GM18507 (cell line): ENCODE data around the gene OR1L1.

ENCODE experiments used
- DNase-seq: peaks from one replicate; pipeline ENCODE4 v3.0.0; 2011; ENCODE audit warnings: low read depth; ENCODE audit not compliant: insufficient read length; ENCODE audit errors: extremely low spot score
- FAIRE-seq: peaks from 2 replicates; lab custom pipeline; 2011; peaks lifted over from hg19 to GRCh38; lab: Jason Lieb, UNC

OR1L1 gene

GRCh38 chr9:122661416-122661815, at the start of gene OR1L1:
TSS of gene OR1L1 (plus strand) at chr9:122661716. CDS start at chr9:122661716, 0 bp downstream.
- no peak for FAIRE-seq
- DNase-seq: no peak

GRCh38 chr9:122614362-122614761, 47.2 kb upstream of the OR1L1 start, which contains the start of gene OR1Q1:
TSS of gene OR1Q1 (plus strand) at chr9:122614738. CDS start at chr9:122614738, 0 bp downstream.
- FAIRE-seq: no peak
- DNase-seq: no peak

- DNase-seq (no peak), FAIRE-seq (no peak)
Observed at GRCh38 chr9:122619996-122620395, 41.5 kb upstream of the OR1L1 start.

GRCh38 chr9:122642226-122642625, 19.3 kb upstream of the OR1L1 start:
- DNase-seq: no peak
- no peak for FAIRE-seq

DNA sequence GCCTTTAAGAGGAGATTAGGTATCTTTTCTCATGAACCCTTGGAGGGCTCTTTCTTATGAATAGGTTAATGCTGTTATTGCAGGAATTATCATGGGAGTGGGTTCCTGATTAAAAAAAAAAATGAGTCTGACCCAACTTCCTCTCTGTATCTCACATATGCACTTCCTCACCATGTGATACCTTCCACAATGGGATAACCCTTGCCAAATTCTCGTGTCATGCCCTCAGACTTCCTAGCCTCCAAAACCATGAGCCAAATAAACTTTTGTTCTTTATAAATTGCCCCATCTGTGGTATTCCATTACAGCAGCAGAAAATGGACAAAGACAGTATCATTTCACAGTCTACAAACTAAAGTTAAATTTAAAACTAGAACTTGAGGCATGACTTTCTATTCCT, 5.1 kb upstream of the OR1L1 start:
- no peak for DNase-seq
- FAIRE-seq: no peak

DNA sequence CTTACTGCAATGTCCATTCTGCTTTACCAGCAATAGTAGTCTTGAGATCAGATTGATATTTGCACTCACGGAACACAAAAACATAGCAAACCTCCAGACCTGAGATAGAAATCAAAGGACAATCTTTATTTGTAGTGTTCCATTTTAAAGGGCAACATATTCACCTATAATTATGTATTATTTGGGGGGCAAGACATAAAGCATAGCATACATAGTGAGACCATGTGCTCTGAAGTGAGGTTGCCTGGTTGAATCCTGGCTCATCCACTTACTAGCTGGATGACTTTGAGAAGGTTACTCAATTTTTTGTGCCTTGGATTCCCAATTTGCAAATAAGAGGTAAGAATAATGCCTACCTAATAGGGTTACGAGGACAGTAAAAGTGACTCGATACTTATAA, 4.0 kb upstream of the OR1L1 start, which contains the start of gene OR1B1:
Gene OR1B1 (minus strand): TSS at position 101 of the 400 bp plus-strand sequence.
- no peak for DNase-seq

GRCh38 chr9:122672481-122672880, 11.0 kb downstream of the OR1L1 start:
- DNase-seq (no peak), FAIRE-seq (no peak)

More for the DNA sequence above, 4.0 kb upstream of the OR1L1 start, which contains the start of gene OR1B1:
- no peak for FAIRE-seq

DNA sequence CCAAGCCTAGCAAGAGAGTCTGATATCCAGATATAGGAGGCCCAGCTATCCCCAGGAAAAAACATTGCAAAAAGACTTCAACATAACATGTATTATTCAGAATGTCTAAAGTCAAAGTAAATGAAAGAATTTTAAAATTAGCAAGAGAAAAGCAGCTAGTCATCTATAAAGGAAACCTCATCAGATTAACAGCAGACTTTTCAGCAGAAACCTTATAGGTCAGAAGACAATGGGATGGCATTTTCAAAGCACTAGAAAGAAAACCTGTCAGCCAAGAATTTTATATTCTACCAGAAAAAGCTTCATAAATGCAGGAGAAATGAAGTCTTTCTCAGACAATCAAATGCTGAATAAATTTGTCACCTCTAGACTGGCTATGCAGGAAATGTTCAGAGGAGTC, 23.3 kb downstream of the OR1L1 start:
- no peak for FAIRE-seq
- no peak for DNase-seq

GRCh38 chr9:122695696-122696095, 34.2 kb downstream of the OR1L1 start:
- FAIRE-seq: no peak
- no peak for DNase-seq
